Right atrium auricular region (tissue), 2 donors: ENCODE measurements around the gene CHN2. TPM values are rescaled to one million over a fixed set of nuclear protein-coding genes. Genes with fewer than 3 reads are reported as not detected.
A peak's percentile ranks its signal among the peaks of the same experiment; 100 is the strongest.

ENCODE experiments used
- DNase-seq: peaks from one replicate; pipeline ENCODE4 v3.0.0-alpha.2; 2019; ENCODE audit warnings: low spot score
- H3K27ac ChIP-seq, 2 donors: fragments of 200-600 bp; sonication (generic); 1 replicate in 1 of 2; 2 replicates in 1 of 2; pipeline ENCODE4 v1.5.1; 2016 to 2019
- H3K27me3 ChIP-seq, 2 donors: fragments of 200-600 bp; sonication (generic); one replicate each; pipeline versions ENCODE4 v1.5.1 to v1.6.0; 2017 to 2019
- H3K36me3 ChIP-seq: fragments of 200-600 bp; sonication (generic); one replicate; pipeline ENCODE4 v1.5.1; 2016
- H3K4me1 ChIP-seq, 2 donors: fragments of 200-600 bp; sonication (generic); one replicate each; pipeline versions ENCODE4 v1.5.1 to v1.6.0; 2017 to 2019
- H3K4me3 ChIP-seq, 2 donors: fragments of 200-600 bp; sonication (generic); 1 replicate in 1 of 2; 2 replicates in 1 of 2; pipeline ENCODE4 v1.5.1; 2017 to 2019; ENCODE audit warnings: mild to moderate bottlenecking in 1 of 2, moderate library complexity in 1 of 2
- H3K9me3 ChIP-seq, 2 donors: fragments of 200-600 bp; sonication (generic); one replicate each; pipeline ENCODE4 v1.5.1; 2019
- CTCF ChIP-seq, 2 donors: fragments of 200-600 bp; sonication (generic); IDR thresholded peaks; one replicate each; pipeline ENCODE4 v1.5.1; 2019; ENCODE audit warnings: antibody characterized with exemption in 2 of 2
- total RNA-seq, 2 donors: library from RNA; depleted of rRNA; stranded (reverse); fragments of >200 nt; gene quantifications; one replicate each; pipeline ENCODE4 v1.1.0, GENCODE V29; 2016

CHN2 gene
- total RNA-seq, 2 donors from 2014 or later, result 2.7 to 6.6 TPM

GRCh38 chr7:29471444-29472138 is 277.0 kb downstream of the CHN2 start:
- TF ChIP-seq CTCF (IDR thresholded peaks at IDR 0.05), result no peak
- no peak overlapping the region for H3K4me3 ChIP-seq
- DNase-seq, result no peak
- no peaks in the 10 kb centered on the region for H3K9me3 ChIP-seq
- H3K27me3 ChIP-seq, result no peaks in the 10 kb centered on the region
- no peak overlapping the region for H3K27ac ChIP-seq
- no peaks in the 10 kb centered on the region for H3K4me1 ChIP-seq
- no peaks in the 10 kb centered on the region for H3K36me3 ChIP-seq

GRCh38 chr7:29476916-29477315 is 282.3 kb downstream of the CHN2 start:
- no peaks in the 10 kb centered on the region for H3K27me3 ChIP-seq
- no peak for DNase-seq
- H3K27ac ChIP-seq, result no peak overlapping the region
- H3K4me1 ChIP-seq, result no peaks in the 10 kb centered on the region
- H3K9me3 ChIP-seq, result no peaks in the 10 kb centered on the region
- H3K36me3 ChIP-seq, result no peaks in the 10 kb centered on the region
- no peak overlapping the region for H3K4me3 ChIP-seq
- no peak for TF ChIP-seq CTCF (IDR thresholded peaks at IDR 0.05)

- no peak overlapping the region for H3K27ac ChIP-seq
- no peaks in the 10 kb centered on the region for H3K4me1 ChIP-seq
- no peak overlapping the region for H3K4me3 ChIP-seq
- no peak for DNase-seq
- no peak for TF ChIP-seq CTCF (IDR thresholded peaks at IDR 0.05)
- H3K27me3 ChIP-seq, result no peaks in the 10 kb centered on the region
- no peaks in the 10 kb centered on the region for H3K36me3 ChIP-seq
- H3K9me3 ChIP-seq, result no peaks in the 10 kb centered on the region
Measured at GRCh38 chr7:29478226-29478625, 283.7 kb downstream of the CHN2 start.

GRCh38 chr7:29478687-29479240 is 284.2 kb downstream of the CHN2 start:
- H3K27me3 ChIP-seq, result no peaks in the 10 kb centered on the region
- H3K9me3 ChIP-seq, result no peaks in the 10 kb centered on the region
- no peak overlapping the region for H3K4me3 ChIP-seq
- DNase-seq, result no peak
- H3K27ac ChIP-seq, result no peak overlapping the region
- no peak for TF ChIP-seq CTCF (IDR thresholded peaks at IDR 0.05)
- H3K36me3 ChIP-seq, result no peaks in the 10 kb centered on the region
- no peaks in the 10 kb centered on the region for H3K4me1 ChIP-seq

- no peaks in the 10 kb centered on the region for H3K36me3 ChIP-seq
- DNase-seq, result no peak
- H3K9me3 ChIP-seq, result no peaks in the 10 kb centered on the region
- no peaks in the 10 kb centered on the region for H3K27me3 ChIP-seq
- peak overlapping the region; percentile 59 to 65 for H3K27ac ChIP-seq
- TF ChIP-seq CTCF (IDR thresholded peaks at IDR 0.05), result no peak
- H3K4me3 ChIP-seq, result peak overlapping the region in 1 of 2 donors; percentile 20
- H3K4me1 ChIP-seq, result no peaks in the 10 kb centered on the region
Measured at GRCh38 chr7:29479301-29480200, 285.0 kb downstream of the CHN2 start.
